HG02884 (cell line): Measurements from ENCODE around the gene FOXP1.

ENCODE experiments used
- ATAC-seq: cut with Tn5 transposase; IDR thresholded peaks from one replicate; pipeline ENCODE4 v1.9.1; 2021; ENCODE audit warnings: mild to moderate bottlenecking, moderate library complexity; ENCODE audit not compliant: unreplicated experiment

Gene FOXP1

GRCh38 chr3:70914862-70915261 is 668.7 kb downstream of the FOXP1 start:
- ATAC-seq, result no peak

- no peak for ATAC-seq
Observed at GRCh38 chr3:70911719-70912118, 671.8 kb downstream of the FOXP1 start.

GRCh38 chr3:70905491-70905890 is 678.0 kb downstream of the FOXP1 start:
- no peak for ATAC-seq
